Measurements from ENCODE around the gene TRAIP.

GRCh38 chr3:49901366-49902339, 45.3 kb upstream of the TRAIP start:
- no peak for TF ChIP-seq CTCF (conservative IDR thresholded peaks at IDR 0.05)
- TF ChIP-seq ZFX (IDR thresholded peaks at IDR 0.05) = no peak
